CD14-positive monocyte (primary cell): ENCODE data around the gene CUBN. TPM values are rescaled to one million over a fixed set of nuclear protein-coding genes. Genes with fewer than 3 reads are reported as not detected.

Experiments used
- DNase-seq, 3 donors: peaks; one replicate each; pipeline ENCODE4 v3.0.0-alpha.2; 2011 to 2022
- H2AFZ ChIP-seq: 2 replicates; pipeline ENCODE4 v1.6.0; 2012; ENCODE audit warnings: mild to moderate bottlenecking, low read depth, low read length, inconsistent platforms; ENCODE audit not compliant: insufficient read depth, poor library complexity, severe bottlenecking
- H3K27ac ChIP-seq, 2 donors: 1 replicate in 1 of 2; 2 replicates in 1 of 2; pipeline ENCODE4 v1.5.1; 2012 to 2013; ENCODE audit warnings: low read length in 2 of 2, control low read depth in 1 of 2, inconsistent platforms in 1 of 2, low read depth in 1 of 2, mild to moderate bottlenecking in 1 of 2
- H3K27me3 ChIP-seq, 2 donors: one replicate each; pipeline versions ENCODE4 v1.6.0 to v1.6.1; 2011 to 2013; ENCODE audit warnings: low read length in 2 of 2; ENCODE audit not compliant: control insufficient read depth in 2 of 2, insufficient read depth in 2 of 2
- H3K36me3 ChIP-seq, 2 donors: replicated peaks in 1 of 2; 1 replicate in 1 of 2; 2 replicates in 1 of 2; pipeline versions ENCODE4 v1.5.1 to v1.6.1; 2012 to 2013; ENCODE audit warnings: low read length in 2 of 2, control low read depth in 1 of 2, inconsistent platforms in 1 of 2, mild to moderate bottlenecking in 1 of 2; ENCODE audit not compliant: insufficient read depth in 2 of 2, control insufficient read depth in 1 of 2
- H3K4me1 ChIP-seq, 2 donors: 1 replicate in 1 of 2; 2 replicates in 1 of 2; pipeline versions ENCODE4 v1.5.1 to v1.6.1; 2012 to 2013; ENCODE audit warnings: low read length in 2 of 2, control low read depth in 1 of 2, inconsistent platforms in 1 of 2, mild to moderate bottlenecking in 1 of 2, moderate library complexity in 1 of 2; ENCODE audit not compliant: insufficient read depth in 2 of 2, control insufficient read depth in 1 of 2
- H3K4me2 ChIP-seq: replicated peaks from 2 replicates; pipeline ENCODE3; 2012; ENCODE audit warnings: low read length, moderate library complexity, mild to moderate bottlenecking; ENCODE audit not compliant: poor library complexity, severe bottlenecking; ENCODE audit errors: extremely low read depth
- H3K4me3 ChIP-seq, 3 experiments: fragments of 200-600 bp in 1 of 3; sonication (generic) in 1 of 3; replicated peaks in 1 of 3; 1 replicate in 2 of 3; 2 replicates in 1 of 3; pipeline ENCODE4 v1.5.1; 2011 to 2013; ENCODE audit warnings: low read length in 3 of 3, mild to moderate bottlenecking in 3 of 3, control low read depth in 2 of 3, low read depth in 2 of 3, inconsistent platforms in 1 of 3, moderate library complexity in 1 of 3
- H3K79me2 ChIP-seq: 2 replicates; pipeline ENCODE4 v1.6.0; 2012; ENCODE audit warnings: mild to moderate bottlenecking, control low read depth, inconsistent platforms, low read length, moderate library complexity; ENCODE audit not compliant: insufficient read depth
- H3K9ac ChIP-seq: 2 replicates; pipeline ENCODE4 v1.6.0; 2017; ENCODE audit warnings: low read length, mild to moderate bottlenecking; ENCODE audit not compliant: insufficient read depth, poor library complexity, severe bottlenecking
- H3K9me3 ChIP-seq, 2 donors: replicated peaks in 1 of 2; 1 replicate in 1 of 2; 2 replicates in 1 of 2; pipeline versions ENCODE4 v1.5.1 to v1.6.1; 2012 to 2013; ENCODE audit warnings: low read length in 2 of 2, control low read depth in 1 of 2; ENCODE audit not compliant: control insufficient read depth in 1 of 2, insufficient read depth in 1 of 2
- H4K20me1 ChIP-seq: 2 replicates; pipeline ENCODE4 v1.6.0; 2012; ENCODE audit warnings: mild to moderate bottlenecking, low read length, control low read depth, moderate library complexity; ENCODE audit not compliant: insufficient read depth
- H3K27ac Mint-ChIP-seq, 7 donors: one replicate each; pipeline ENCODE4 v1.8.0; 2020; ENCODE audit warnings: mild to moderate bottlenecking in 7 of 7, mixed read lengths in 7 of 7, moderate library complexity in 6 of 7, inconsistent platforms in 2 of 7
- H3K27me3 Mint-ChIP-seq, 3 donors: one replicate each; pipeline ENCODE4 v1.8.0; 2021 to 2022; ENCODE audit warnings: low read depth in 3 of 3, mild to moderate bottlenecking in 3 of 3, mixed read lengths in 3 of 3, moderate library complexity in 3 of 3, inconsistent platforms in 1 of 3
- H3K36me3 Mint-ChIP-seq, 2 donors: one replicate each; pipeline ENCODE4 v1.8.0; 2020; ENCODE audit warnings: mixed read lengths in 2 of 2, inconsistent platforms in 1 of 2, mild to moderate bottlenecking in 1 of 2
- H3K4me1 Mint-ChIP-seq: one replicate; pipeline ENCODE4 v1.8.0; 2020; ENCODE audit warnings: mild to moderate bottlenecking, mixed read lengths
- H3K4me3 Mint-ChIP-seq, 2 donors: one replicate each; pipeline ENCODE4 v1.8.0; 2020; ENCODE audit warnings: mild to moderate bottlenecking in 2 of 2, mixed read lengths in 2 of 2, moderate library complexity in 1 of 2
- H3K9me3 Mint-ChIP-seq, 7 donors: one replicate each; pipeline ENCODE4 v1.8.0; 2020 to 2022; ENCODE audit warnings: mixed read lengths in 7 of 7, mild to moderate bottlenecking in 6 of 7, moderate library complexity in 6 of 7, inconsistent platforms in 2 of 7
- CTCF ChIP-seq: fragments of 200-600 bp; IDR thresholded peaks from one replicate; pipeline ENCODE4 v1.8.0; 2022; ENCODE audit warnings: antibody characterized with exemption, mild to moderate bottlenecking
- WGBS: methylation state at CpG from one replicate; pipeline ENCODE4 v1.1.5; 2013; ENCODE audit warnings: missing lambda C conversion rate; ENCODE audit not compliant: insufficient coverage; 5-methylcytosine and 5-hydroxymethylcytosine counted together
- intact Hi-C, 2 donors: fragments of 100-400 bp; cut with micrococcal nuclease; formaldehyde crosslinking; loops; one replicate each; pipeline versions ENCODE4 v1.15.0 to v1.15.1; 2023
- polyA plus RNA-seq, 3 donors: library from polyadenylated mRNA; depleted of rRNA in 1 of 3; unstranded in 2 of 3; stranded (reverse) in 1 of 3; fragments of 300-500 nt in 2 of 3; fragments of >200 nt in 1 of 3; fragmentation: Illumina TruSeq in 2 of 3; gene quantifications; 1 replicate in 2 of 3; 2 replicates in 1 of 3; pipeline ENCODE4 v1.2.3, GENCODE V29; 2012 to 2021

Gene CUBN
- polyA plus RNA-seq, 3 donors, result 0.95 TPM; not detected in 2

GRCh38 chr10:16822726-16823360, 306.8 kb downstream of the CUBN start:
- H3K4me3 Mint-ChIP-seq, result no peak overlapping the region
- intact Hi-C loops, result no loop called here
- 94% methylated on average over 4 of the region's 4 CpGs for WGBS

GRCh38 chr10:16822027-16822426, 307.6 kb downstream of the CUBN start:
- H3K9me3 ChIP-seq, result peaks cover 15 to 19% of the 10 kb centered on the region in 2 donors
- H3K4me3 ChIP-seq, result no peak overlapping the region
- H2AFZ ChIP-seq, result no peak overlapping the region
- intact Hi-C loops, result no loop called here
- Mint-ChIP-seq H3K4me1 (peaks cover 21% of the 10 kb centered on the region), H3K9me3 (peaks cover 16 to 19% (median 17%) of the 10 kb centered on the region in 7 donors), H3K36me3 (peaks cover 3 to 6% of the 10 kb centered on the region in 2 donors), H3K27ac (no peak overlapping the region), H3K27me3 (peaks cover 2 to 10% (median 5%) of the 10 kb centered on the region in 3 donors), H3K4me3 (no peak overlapping the region)
- H3K36me3 ChIP-seq, result no peaks in the 10 kb centered on the region
- H3K79me2 ChIP-seq, result peaks cover 1% of the 10 kb centered on the region
- TF ChIP-seq CTCF, result no peak
- WGBS, result 100% methylated on average over 1 of the region's 2 CpGs
- no peak overlapping the region for H3K4me2 ChIP-seq
- H3K27ac ChIP-seq, result no peak overlapping the region
- H3K9ac ChIP-seq, result no peak overlapping the region
- no peak for DNase-seq
- H3K27me3 ChIP-seq, result peaks cover 0 to 2% of the 10 kb centered on the region in 2 donors
- peaks cover 23 to 27% of the 10 kb centered on the region in 2 donors for H3K4me1 ChIP-seq
- H4K20me1 ChIP-seq, result no peaks in the 10 kb centered on the region

More at GRCh38 chr10:16822726-16823360, 306.8 kb downstream of the CUBN start:
- no peak overlapping the region for H3K27ac Mint-ChIP-seq
- H3K9ac ChIP-seq, result no peak overlapping the region
- TF ChIP-seq CTCF, result no peak
- peaks cover 15 to 19% of the 10 kb centered on the region in 2 donors for H3K9me3 ChIP-seq
- peaks cover 16 to 19% (median 17%) of the 10 kb centered on the region in 7 donors for H3K9me3 Mint-ChIP-seq
- H3K4me1 ChIP-seq, result peaks cover 21 to 23% of the 10 kb centered on the region in 2 donors
- peaks cover 0 to 2% of the 10 kb centered on the region in 2 donors for H3K27me3 ChIP-seq
- peaks cover 2 to 10% (median 5%) of the 10 kb centered on the region in 3 donors for H3K27me3 Mint-ChIP-seq
- no peak overlapping the region for H3K27ac ChIP-seq
- H3K4me3 ChIP-seq, result no peak overlapping the region
- H4K20me1 ChIP-seq, result no peaks in the 10 kb centered on the region
- H3K79me2 ChIP-seq, result no peaks in the 10 kb centered on the region
- H3K4me2 ChIP-seq, result no peak overlapping the region
- no peaks in the 10 kb centered on the region for H3K36me3 ChIP-seq
- no peak for DNase-seq
- H3K4me1 Mint-ChIP-seq, result peaks cover 21% of the 10 kb centered on the region
- peaks cover 3 to 6% of the 10 kb centered on the region in 2 donors for H3K36me3 Mint-ChIP-seq
- H2AFZ ChIP-seq, result no peak overlapping the region
